Thymus (tissue), 11 donors: ENCODE data around the gene TEPSIN. TPM values are rescaled to one million over a fixed set of nuclear protein-coding genes. Genes with fewer than 3 reads are reported as not detected.

Experiments
- DNase-seq, 9 donors: peaks; one replicate each; pipeline ENCODE4 v3.0.0-alpha.2; 2013; ENCODE audit warnings: low spot score in 9 of 9, low read depth in 6 of 9, missing footprints in 1 of 9
- H3K27ac ChIP-seq, 2 donors: one replicate each; pipeline ENCODE4 v1.5.1; 2013; ENCODE audit warnings: control low read depth in 1 of 2, low read depth in 1 of 2, low read length in 1 of 2, mild to moderate bottlenecking in 1 of 2, moderate library complexity in 1 of 2
- H3K27me3 ChIP-seq, 2 donors: one replicate each; pipeline ENCODE4 v1.5.1; 2013; ENCODE audit warnings: low read length in 1 of 2; ENCODE audit not compliant: control insufficient read depth in 2 of 2, insufficient read depth in 1 of 2
- H3K36me3 ChIP-seq, 2 donors: one replicate each; pipeline ENCODE4 v1.5.1; 2013; ENCODE audit warnings: low read length in 1 of 2, mild to moderate bottlenecking in 1 of 2, moderate library complexity in 1 of 2; ENCODE audit not compliant: control insufficient read depth in 2 of 2, insufficient read depth in 2 of 2
- H3K4me1 ChIP-seq, 2 donors: one replicate each; pipeline ENCODE4 v1.5.1; 2013; ENCODE audit warnings: low read length in 2 of 2; ENCODE audit not compliant: control insufficient read depth in 2 of 2, insufficient read depth in 2 of 2
- H3K4me3 ChIP-seq, 2 donors: one replicate each; pipeline ENCODE4 v1.5.1; 2013; ENCODE audit warnings: low read length in 2 of 2, control low read depth in 1 of 2, mild to moderate bottlenecking in 1 of 2
- H3K9me3 ChIP-seq, 2 donors: one replicate each; pipeline ENCODE4 v1.5.1; 2013; ENCODE audit warnings: low read length in 1 of 2, mild to moderate bottlenecking in 1 of 2; ENCODE audit not compliant: control insufficient read depth in 2 of 2, insufficient read depth in 1 of 2
- WGBS: extraction: QIAGEN DNeasy Blood & Tissue Kit; methylation state at CpG from one replicate; pipeline ENCODE4 v1.1.7; 2013; 5-methylcytosine and 5-hydroxymethylcytosine counted together
- polyA plus RNA-seq: library from polyadenylated mRNA; stranded (reverse); fragments of 200-250 nt; gene quantifications from one replicate; pipeline ENCODE4 v1.2.3, GENCODE V29; 2013
- total RNA-seq: library from RNA; stranded (reverse); fragments of 120-200 nt; gene quantifications from one replicate; pipeline ENCODE4 v1.2.4, GENCODE V29; 2013
- donor health status: healthy.

TEPSIN gene
- total and polyA plus RNA-seq, 2 donors = 13.3 to 85.3 TPM

DNA sequence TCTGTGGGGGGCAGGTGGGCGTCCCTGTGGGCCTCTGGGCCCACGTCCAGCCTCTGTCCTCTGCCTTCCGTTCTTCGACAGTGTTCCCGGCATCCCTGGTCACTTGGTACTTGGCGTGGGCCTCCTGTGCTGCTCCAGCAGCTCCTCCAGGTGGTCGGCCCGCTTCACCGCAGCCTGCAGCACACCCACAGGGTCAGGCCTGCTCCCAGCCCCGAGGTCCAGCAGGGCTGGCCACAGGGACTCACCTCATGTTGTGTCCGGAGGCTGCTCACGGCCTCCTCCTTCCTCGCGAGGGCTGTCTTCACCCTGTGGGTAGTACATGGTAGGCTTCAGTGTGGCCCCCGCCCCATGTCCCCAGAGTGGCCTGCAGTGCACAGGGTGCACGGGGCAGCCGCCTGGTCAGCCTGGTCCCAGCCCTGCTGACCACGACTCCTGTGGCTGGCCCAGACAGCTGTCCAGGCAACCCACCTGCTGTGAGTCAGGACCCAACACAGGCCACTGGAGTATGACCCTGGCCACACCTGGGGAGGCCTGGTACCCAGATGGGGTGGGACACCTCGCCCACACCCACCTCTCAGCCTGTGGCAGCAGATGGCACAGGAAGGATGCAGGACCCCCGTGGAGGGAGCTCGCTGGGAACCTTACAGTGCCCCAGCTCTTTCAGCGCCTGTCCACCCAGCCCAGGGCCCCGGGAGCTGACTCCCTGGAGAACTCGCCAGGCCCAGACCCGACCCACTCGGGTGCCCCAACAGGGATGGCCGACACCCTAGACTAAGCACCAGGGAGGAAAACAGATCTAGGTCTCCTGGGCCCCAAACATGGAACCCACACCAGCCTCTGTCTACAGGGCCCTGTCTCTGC is 49.0 kb downstream of the TEPSIN start:
- H3K27ac ChIP-seq = no peak overlapping the region
- 96% methylated on average over 27 of the region's 27 CpGs for WGBS
- H3K27me3 ChIP-seq = peaks cover 0 to 7% of the 10 kb centered on the region in 2 donors
- H3K4me3 ChIP-seq = no peak overlapping the region
- DNase-seq = no peak
- peaks cover 7 to 61% of the 10 kb centered on the region in 2 donors for H3K36me3 ChIP-seq
- no peaks in the 10 kb centered on the region for H3K4me1 ChIP-seq
- no peaks in the 10 kb centered on the region for H3K9me3 ChIP-seq

DNA sequence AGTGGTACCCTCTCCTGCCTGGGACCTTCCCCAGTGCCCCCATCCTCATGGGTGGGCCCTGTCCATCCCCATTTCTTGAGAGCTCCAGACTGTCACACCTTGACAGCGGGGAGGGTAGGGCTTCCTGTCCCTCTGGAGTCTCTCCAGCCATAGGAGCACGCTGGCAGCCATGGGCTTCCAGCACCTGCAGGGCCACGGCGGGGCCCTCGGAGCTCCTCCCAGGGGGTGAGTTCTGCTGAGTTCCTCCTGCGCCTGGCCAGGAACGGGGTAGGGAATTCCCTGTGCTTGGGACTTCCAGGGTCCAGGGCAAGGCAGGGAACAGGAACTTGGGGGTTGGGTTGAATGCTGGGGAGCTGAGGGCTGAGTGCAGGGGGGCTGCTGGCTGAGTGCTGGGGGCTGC is 49.8 kb downstream of the TEPSIN start:
- Histone ChIP-seq H3K27me3 (peaks cover 0 to 15% of the 10 kb centered on the region in 2 donors), H3K4me3 (no peak overlapping the region), H3K27ac (no peak overlapping the region), H3K9me3 (no peaks in the 10 kb centered on the region), H3K4me1 (no peaks in the 10 kb centered on the region), H3K36me3 (peaks cover 6 to 52% of the 10 kb centered on the region in 2 donors)
- WGBS = 95% methylated on average over 7 of the region's 7 CpGs
- no peak for DNase-seq

GRCh38 chr17:81188491-81188840 is 50.4 kb downstream of the TEPSIN start:
- Histone ChIP-seq H3K36me3 (peaks cover 6 to 47% of the 10 kb centered on the region in 2 donors), H3K27me3 (peaks cover 0 to 21% of the 10 kb centered on the region in 2 donors), H3K4me3 (no peak overlapping the region), H3K4me1 (no peaks in the 10 kb centered on the region), H3K27ac (no peak overlapping the region), H3K9me3 (no peaks in the 10 kb centered on the region)
- WGBS = 97% methylated on average over 12 of the region's 12 CpGs
- DNase-seq = no peak

GRCh38 chr17:81187586-81188490 is 51.0 kb downstream of the TEPSIN start:
- peaks cover 0 to 24% of the 10 kb centered on the region in 2 donors for H3K27me3 ChIP-seq
- no peaks in the 10 kb centered on the region for H3K4me1 ChIP-seq
- no peak for DNase-seq
- H3K36me3 ChIP-seq = peaks cover 6 to 40% of the 10 kb centered on the region in 2 donors
- no peak overlapping the region for H3K4me3 ChIP-seq
- no peak overlapping the region for H3K27ac ChIP-seq
- no peaks in the 10 kb centered on the region for H3K9me3 ChIP-seq
- 94% methylated on average over 26 of the region's 26 CpGs for WGBS

DNA sequence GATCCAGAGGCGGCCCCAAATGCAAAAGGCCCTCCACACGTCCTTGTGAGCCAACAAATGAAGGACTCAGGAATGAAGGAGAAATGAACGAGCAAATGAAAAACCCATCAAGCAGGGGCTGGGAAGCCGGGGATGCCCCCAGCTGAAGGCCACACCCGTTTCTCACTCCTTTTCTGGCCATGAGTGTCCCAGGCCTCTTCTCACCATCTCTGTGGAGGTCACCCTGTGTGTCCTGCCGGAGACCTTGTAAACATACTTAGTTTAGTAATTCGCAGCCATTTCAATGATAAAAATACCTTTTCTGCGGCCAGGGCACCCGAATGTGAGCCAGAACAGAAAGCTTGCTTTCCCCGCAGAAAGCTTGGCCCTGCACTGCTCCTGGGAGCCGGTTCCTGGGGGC is 51.7 kb downstream of the TEPSIN start:
- peaks cover 0 to 24% of the 10 kb centered on the region in 2 donors for H3K27me3 ChIP-seq
- DNase-seq = no peak
- WGBS = 97% methylated on average over 11 of the region's 11 CpGs

DNA sequence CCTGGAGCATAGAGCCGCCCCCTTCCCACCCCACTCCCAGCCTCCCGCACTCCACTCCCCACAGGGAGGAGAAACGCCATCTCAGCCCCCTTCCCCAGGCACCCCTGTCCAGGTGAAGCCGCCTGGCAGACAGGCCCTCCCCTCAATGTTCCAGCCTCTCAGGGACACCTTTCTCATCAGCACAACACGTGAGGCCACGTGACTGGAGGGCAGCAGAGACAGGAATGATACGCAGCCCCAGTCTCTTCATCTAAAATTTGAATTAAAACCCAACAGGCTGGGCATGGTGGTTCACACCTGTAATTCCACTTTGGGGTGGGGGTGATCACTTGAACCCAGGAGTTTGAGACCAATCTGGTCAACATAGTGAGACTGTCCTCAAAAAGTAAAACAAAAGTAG is 52.7 kb downstream of the TEPSIN start:
- no peaks in the 10 kb centered on the region for H3K9me3 ChIP-seq
- no peak overlapping the region for H3K4me3 ChIP-seq
- H3K27me3 ChIP-seq = peaks cover 0 to 24% of the 10 kb centered on the region in 2 donors
- no peaks in the 10 kb centered on the region for H3K4me1 ChIP-seq
- DNase-seq = no peak
- 95% methylated on average over 7 of the region's 7 CpGs for WGBS
- H3K27ac ChIP-seq = no peak overlapping the region
- H3K36me3 ChIP-seq = peaks cover 6 to 31% of the 10 kb centered on the region in 2 donors

More for the DNA sequence above, 51.7 kb downstream of the TEPSIN start:
- Histone ChIP-seq H3K9me3 (no peaks in the 10 kb centered on the region), H3K4me1 (no peaks in the 10 kb centered on the region), H3K27ac (no peak overlapping the region), H3K36me3 (peaks cover 6 to 36% of the 10 kb centered on the region in 2 donors), H3K4me3 (no peak overlapping the region)

GRCh38 chr17:81184555-81184954 is 54.3 kb downstream of the TEPSIN start:
- no peak for DNase-seq
- 56% methylated on average over 15 of the region's 15 CpGs for WGBS
- H3K27ac ChIP-seq = no peak overlapping the region
- no peak overlapping the region for H3K4me3 ChIP-seq
- H3K36me3 ChIP-seq = peaks cover 2 to 16% of the 10 kb centered on the region in 2 donors
- H3K27me3 ChIP-seq = peaks cover 0 to 24% of the 10 kb centered on the region in 2 donors
- no peaks in the 10 kb centered on the region for H3K4me1 ChIP-seq
- no peaks in the 10 kb centered on the region for H3K9me3 ChIP-seq

GRCh38 chr17:81183807-81184206 is 55.0 kb downstream of the TEPSIN start:
- peaks cover 1 to 9% of the 10 kb centered on the region in 2 donors for H3K36me3 ChIP-seq
- no peaks in the 10 kb centered on the region for H3K4me1 ChIP-seq
- 90% methylated on average over 11 of the region's 11 CpGs for WGBS
- no peak overlapping the region for H3K27ac ChIP-seq
- peaks cover 0 to 24% of the 10 kb centered on the region in 2 donors for H3K27me3 ChIP-seq
- H3K9me3 ChIP-seq = no peaks in the 10 kb centered on the region
- DNase-seq = no peak
- H3K4me3 ChIP-seq = no peak overlapping the region

DNA sequence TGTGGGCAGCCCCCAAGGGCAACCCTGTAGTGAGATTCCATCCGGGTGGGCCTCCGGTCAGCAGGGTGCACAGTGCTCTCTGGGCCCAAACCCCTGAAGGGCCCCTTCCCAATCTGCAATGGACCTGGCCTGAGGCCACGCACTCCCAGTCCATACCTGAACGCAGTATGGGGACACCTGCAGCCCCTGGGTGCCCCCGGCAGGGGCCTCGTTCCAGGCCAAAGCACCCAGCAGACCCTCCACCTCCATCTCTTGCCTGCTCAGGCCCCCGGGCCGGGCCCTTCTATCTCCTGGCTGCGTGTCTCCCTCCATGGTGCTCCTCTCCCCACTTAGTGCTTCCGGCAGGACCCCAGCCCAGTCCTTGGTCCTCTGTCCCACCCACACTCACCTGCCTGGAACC is 55.5 kb downstream of the TEPSIN start:
- H3K36me3 ChIP-seq = peaks cover 0 to 4% of the 10 kb centered on the region in 2 donors
- H3K4me1 ChIP-seq = no peaks in the 10 kb centered on the region
- no peaks in the 10 kb centered on the region for H3K9me3 ChIP-seq
- WGBS = 95% methylated on average over 10 of the region's 10 CpGs
- H3K27ac ChIP-seq = no peak overlapping the region
- no peak for DNase-seq
- H3K4me3 ChIP-seq = no peak overlapping the region
- peaks cover 0 to 24% of the 10 kb centered on the region in 2 donors for H3K27me3 ChIP-seq
